Astrocyte (in vitro differentiated cells and primary cell): ENCODE results near the gene TEDC1. TPM values are rescaled to one million over a fixed set of nuclear protein-coding genes. Genes with fewer than 3 reads are reported as not detected.

ENCODE experiments used
- DNase-seq: peaks from one replicate; pipeline ENCODE4 v3.0.0-alpha.2; 2010; ENCODE audit warnings: low read depth
- FAIRE-seq: peaks from 2 replicates; lab custom pipeline; 2011; peaks lifted over from hg19 to GRCh38; lab: Jason Lieb, UNC
- H2AFZ ChIP-seq: 2 replicates; pipeline ENCODE4 v1.6.0; 2012; ENCODE audit warnings: low read depth, low read length, inconsistent platforms
- H3K27ac ChIP-seq: 2 replicates; pipeline ENCODE4 v1.5.1; 2011; ENCODE audit warnings: low read depth, low read length, inconsistent platforms
- H3K27me3 ChIP-seq: 2 replicates; pipeline ENCODE4 v1.6.0; 2011; ENCODE audit warnings: low read length, inconsistent platforms; ENCODE audit not compliant: insufficient read depth
- H3K36me3 ChIP-seq: 2 replicates; pipeline ENCODE4 v1.5.1; 2011; ENCODE audit warnings: low read length, inconsistent platforms; ENCODE audit not compliant: insufficient read depth
- H3K4me1 ChIP-seq: 2 replicates; pipeline ENCODE4 v1.5.1; 2011; ENCODE audit warnings: low read length, inconsistent platforms; ENCODE audit not compliant: insufficient read depth
- H3K4me2 ChIP-seq: 2 replicates; pipeline ENCODE4 v1.6.0; 2012; ENCODE audit warnings: low read length, inconsistent platforms
- H3K4me3 ChIP-seq: 2 replicates; pipeline ENCODE4 v1.5.1; 2011; ENCODE audit warnings: low read depth, mild to moderate bottlenecking, low read length, inconsistent platforms; ENCODE audit not compliant: insufficient read depth
- H3K79me2 ChIP-seq: 2 replicates; pipeline ENCODE4 v1.6.0; 2012; ENCODE audit warnings: mild to moderate bottlenecking, low read length, inconsistent platforms; ENCODE audit not compliant: insufficient read depth
- H3K9ac ChIP-seq: 2 replicates; pipeline ENCODE4 v1.6.0; 2012; ENCODE audit warnings: mild to moderate bottlenecking, low read length, inconsistent platforms
- H3K9me3 ChIP-seq: 2 replicates; pipeline ENCODE4 v1.5.1; 2012; ENCODE audit warnings: low read depth, mild to moderate bottlenecking, low read length, inconsistent platforms; ENCODE audit not compliant: insufficient read depth
- H4K20me1 ChIP-seq: 2 replicates; pipeline ENCODE4 v1.6.0; 2012; ENCODE audit warnings: low read length, inconsistent platforms; ENCODE audit not compliant: insufficient read depth
- H3K27ac Mint-ChIP-seq: one replicate; pipeline ENCODE4 v1.8.0; 2021; ENCODE audit warnings: mild to moderate bottlenecking, mixed read lengths; ENCODE audit not compliant: unreplicated experiment
- H3K27me3 Mint-ChIP-seq: one replicate; pipeline ENCODE4 v1.8.0; 2021; ENCODE audit warnings: low read depth, mixed read lengths; ENCODE audit not compliant: unreplicated experiment
- H3K36me3 Mint-ChIP-seq: one replicate; pipeline ENCODE4 v1.8.0; 2021; ENCODE audit warnings: low read depth, mixed read lengths; ENCODE audit not compliant: unreplicated experiment
- H3K4me1 Mint-ChIP-seq: one replicate; pipeline ENCODE4 v1.8.0; 2021; ENCODE audit warnings: low read depth, mixed read lengths; ENCODE audit not compliant: unreplicated experiment
- H3K4me3 Mint-ChIP-seq: one replicate; pipeline ENCODE4 v1.8.0; 2021; ENCODE audit warnings: mild to moderate bottlenecking, moderate library complexity, mixed read lengths; ENCODE audit not compliant: unreplicated experiment
- H3K9me3 Mint-ChIP-seq: one replicate; pipeline ENCODE4 v1.8.0; 2021; ENCODE audit warnings: mild to moderate bottlenecking, mixed read lengths; ENCODE audit not compliant: unreplicated experiment
- CTCF ChIP-seq: IDR thresholded peaks from 2 replicates; pipeline ENCODE4 v1.5.1; 2011; ENCODE audit warnings: low read depth, mild to moderate bottlenecking, inconsistent platforms, low read length, moderate library complexity; ENCODE audit not compliant: insufficient read depth
- EZH2 ChIP-seq: IDR thresholded peaks from 2 replicates; pipeline ENCODE4 v1.6.1; 2012; ENCODE audit warnings: mild to moderate bottlenecking, low read length, inconsistent platforms; ENCODE audit not compliant: insufficient read depth
- total RNA-seq: library from RNA; stranded (reverse); gene quantifications from 2 replicates; pipeline ENCODE4 v1.2.1, GENCODE V29; 2021

TEDC1 gene
- total RNA-seq, 1 donor from 2014 or later = 5.5 TPM

- Histone ChIP-seq H3K9me3 (no peaks in the 10 kb centered on the region), H3K27ac (no peak overlapping the region), H3K36me3 (peaks cover 2% of the 10 kb centered on the region), H2AFZ (no peak overlapping the region), H3K4me2 (no peak overlapping the region), H3K4me3 (no peak overlapping the region), H3K4me1 (peaks cover 11% of the 10 kb centered on the region), H3K9ac (no peak overlapping the region), H4K20me1 (peaks cover 36% of the 10 kb centered on the region), H3K27me3 (no peaks in the 10 kb centered on the region), H3K79me2 (no peaks in the 10 kb centered on the region)
- DNase-seq (no peak), FAIRE-seq (no peak)
- Mint-ChIP-seq H3K27ac (no peak overlapping the region), H3K36me3 (peaks cover 1% of the 10 kb centered on the region), H3K4me3 (no peak overlapping the region), H3K4me1 (peaks cover 6% of the 10 kb centered on the region), H3K9me3 (no peaks in the 10 kb centered on the region), H3K27me3 (no peaks in the 10 kb centered on the region)
- no peak for TF ChIP-seq EZH2
- TF ChIP-seq CTCF = no peak
Measured at GRCh38 chr14:105466531-105467248, 24.4 kb upstream of the TEDC1 start.

- Mint-ChIP-seq H3K4me1 (peaks cover 6% of the 10 kb centered on the region), H3K4me3 (no peak overlapping the region), H3K36me3 (peaks cover 1% of the 10 kb centered on the region), H3K27me3 (no peaks in the 10 kb centered on the region), H3K9me3 (no peaks in the 10 kb centered on the region), H3K27ac (no peak overlapping the region)
- H3K9ac ChIP-seq = no peak overlapping the region
- H2AFZ ChIP-seq = no peak overlapping the region
- peaks cover 2% of the 10 kb centered on the region for H3K36me3 ChIP-seq
- no peak for FAIRE-seq
- no peak overlapping the region for H3K4me2 ChIP-seq
- no peaks in the 10 kb centered on the region for H3K79me2 ChIP-seq
- peaks cover 11% of the 10 kb centered on the region for H3K4me1 ChIP-seq
- H3K4me3 ChIP-seq = no peak overlapping the region
- H3K27me3 ChIP-seq = no peaks in the 10 kb centered on the region
- no peak for TF ChIP-seq CTCF
- H4K20me1 ChIP-seq = peaks cover 41% of the 10 kb centered on the region
- H3K9me3 ChIP-seq = no peaks in the 10 kb centered on the region
- DNase-seq = no peak
- no peak overlapping the region for H3K27ac ChIP-seq
Measured at GRCh38 chr14:105467249-105467941, 23.7 kb upstream of the TEDC1 start.
